HG03469 (cell line): ENCODE measurements around the gene NELL1.

Experiments used
- ATAC-seq: cut with Tn5 transposase; IDR thresholded peaks from one replicate; pipeline ENCODE4 v1.9.1; 2021; ENCODE audit warnings: mild to moderate bottlenecking, moderate library complexity, moderate number of reproducible peaks; ENCODE audit not compliant: unreplicated experiment

NELL1 gene

DNA sequence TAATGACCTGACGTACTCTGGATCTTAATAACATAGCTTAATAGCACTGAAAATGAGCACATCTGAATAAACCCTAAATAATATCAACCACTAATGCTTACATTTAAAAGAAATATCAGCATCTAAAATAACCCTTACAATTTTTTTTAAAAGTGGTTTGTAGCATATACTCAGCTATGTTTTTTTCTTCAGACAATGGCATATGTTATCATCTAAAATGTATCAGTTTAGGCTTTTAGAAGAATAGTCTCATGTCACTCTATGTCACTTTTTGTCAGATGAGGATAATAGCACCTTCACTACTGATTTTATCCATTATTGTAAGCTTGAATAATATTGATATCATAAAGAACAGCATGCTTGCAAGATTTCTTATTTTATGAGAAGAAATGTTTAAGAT lies 868.6 kb downstream of the NELL1 start:
- no peak for ATAC-seq

DNA sequence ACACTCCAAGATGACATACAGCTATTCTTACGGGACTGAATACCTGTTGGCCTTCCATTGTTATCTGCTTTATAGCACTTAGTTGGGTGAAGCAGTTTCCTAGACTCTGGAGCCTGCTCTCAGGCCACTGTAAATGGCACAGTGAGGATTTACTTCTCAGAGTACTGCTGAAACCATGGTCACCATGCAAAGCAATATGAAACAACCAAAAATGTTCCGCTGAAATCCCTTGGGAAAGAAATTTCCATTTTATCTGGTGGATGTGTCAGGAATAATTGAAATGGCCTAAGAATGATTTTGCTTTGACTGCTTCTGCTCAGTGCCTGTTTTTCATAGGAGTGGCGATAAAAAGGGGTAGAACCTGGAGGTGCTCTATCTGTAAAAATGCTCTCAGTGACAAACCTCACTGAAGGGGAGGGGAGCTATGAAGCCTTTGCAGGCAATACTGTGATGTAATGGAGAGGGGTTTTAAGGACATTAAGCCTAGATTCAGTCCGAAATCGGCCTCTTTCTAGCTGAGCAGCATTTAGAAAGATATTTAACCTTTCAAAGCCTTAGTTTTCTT lies 871.9 kb downstream of the NELL1 start:
- ATAC-seq, result no peak

DNA sequence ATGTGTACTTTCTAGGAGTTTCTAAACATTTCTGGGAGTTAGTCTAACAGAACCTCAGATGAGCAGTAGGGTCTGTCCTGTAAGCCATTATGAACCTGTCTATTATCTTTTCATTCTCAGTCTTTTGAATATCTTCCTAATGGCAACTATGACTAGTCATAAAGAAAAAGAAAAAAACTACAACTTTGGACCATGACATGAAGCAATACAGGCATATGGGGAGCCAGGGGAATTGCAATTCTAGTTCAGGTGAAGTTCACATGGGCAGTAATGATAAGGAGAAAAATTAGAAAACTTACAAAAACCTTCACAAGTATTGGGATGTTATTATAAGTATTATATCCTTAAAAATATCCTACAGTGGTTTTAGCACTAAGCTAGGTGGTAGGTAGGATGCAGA lies 874.5 kb downstream of the NELL1 start:
- no peak for ATAC-seq

DNA sequence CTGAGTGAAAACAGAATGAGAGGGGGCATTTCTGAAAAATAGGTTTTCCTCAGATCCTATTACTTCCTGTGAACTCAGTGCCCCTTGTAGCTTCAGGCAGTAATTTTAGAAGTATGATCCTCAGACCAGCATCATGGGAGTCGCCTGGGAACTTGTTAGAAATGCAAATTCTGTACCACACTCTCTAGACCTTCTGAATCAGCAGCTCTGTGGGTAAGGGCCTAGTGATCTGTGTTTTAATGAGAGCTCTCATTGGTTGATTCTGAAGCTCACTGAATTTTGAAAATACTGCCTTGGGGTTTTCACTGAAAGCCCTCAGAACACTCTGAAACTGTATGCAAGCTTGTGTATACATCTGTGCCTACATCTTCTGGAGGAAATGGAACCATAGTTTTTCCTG lies 876.3 kb downstream of the NELL1 start:
- ATAC-seq, result no peak

DNA sequence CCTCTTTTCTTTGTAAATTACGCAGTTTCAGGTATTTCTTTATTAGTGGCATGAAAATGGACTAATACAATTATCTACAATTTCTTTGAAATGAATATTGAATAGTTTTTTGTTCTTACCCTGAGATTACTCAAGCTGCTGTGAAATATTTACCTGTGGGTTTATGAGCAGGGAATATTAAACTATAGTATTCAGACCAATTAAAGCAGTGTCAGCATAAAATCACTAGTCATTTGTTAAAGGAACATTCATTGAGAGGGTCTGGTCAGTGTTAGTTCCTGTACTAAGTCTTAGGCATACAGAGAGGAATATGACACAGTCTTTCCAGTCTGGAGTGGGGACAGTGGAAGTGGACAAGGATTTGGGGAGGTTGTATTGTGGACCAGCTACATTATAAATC lies 877.3 kb downstream of the NELL1 start:
- no peak for ATAC-seq

DNA sequence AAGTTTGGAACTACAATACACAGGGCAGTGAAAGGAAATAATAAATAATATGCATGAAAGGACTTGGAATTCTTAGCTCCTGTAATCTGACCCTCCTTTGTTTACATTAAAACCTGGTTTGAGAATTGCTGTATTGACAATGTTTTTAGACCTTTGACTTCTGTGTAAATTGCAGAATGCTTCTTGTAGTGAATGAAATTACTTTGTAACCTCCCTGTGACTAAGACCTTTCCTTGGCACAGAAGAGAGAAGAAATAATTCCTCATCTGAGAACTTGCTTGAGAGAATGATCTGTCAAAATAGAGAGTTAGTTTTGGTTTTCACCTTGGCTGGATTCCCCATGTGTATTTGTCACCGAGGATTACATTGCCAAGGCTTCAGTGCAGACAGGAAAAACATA lies 883.5 kb downstream of the NELL1 start:
- ATAC-seq, result no peak

DNA sequence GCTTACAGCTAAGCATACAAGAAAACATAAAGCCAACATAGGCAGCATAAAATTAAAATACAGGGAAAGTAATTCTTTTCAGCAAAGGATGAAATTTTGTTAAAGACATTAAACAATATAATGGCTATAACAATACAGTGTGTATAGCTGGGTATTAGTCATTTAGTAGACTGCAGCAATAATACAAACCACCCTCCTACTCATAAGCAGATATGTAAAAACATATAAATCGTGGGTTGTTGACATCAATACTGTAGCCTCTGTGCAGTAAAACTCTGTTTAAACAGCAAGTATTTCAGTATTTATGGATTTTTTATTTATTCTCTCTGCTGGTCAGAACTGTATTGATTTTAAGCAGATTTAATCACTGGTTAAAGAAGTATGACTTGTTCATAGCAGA lies 884.4 kb downstream of the NELL1 start:
- ATAC-seq, result no peak

DNA sequence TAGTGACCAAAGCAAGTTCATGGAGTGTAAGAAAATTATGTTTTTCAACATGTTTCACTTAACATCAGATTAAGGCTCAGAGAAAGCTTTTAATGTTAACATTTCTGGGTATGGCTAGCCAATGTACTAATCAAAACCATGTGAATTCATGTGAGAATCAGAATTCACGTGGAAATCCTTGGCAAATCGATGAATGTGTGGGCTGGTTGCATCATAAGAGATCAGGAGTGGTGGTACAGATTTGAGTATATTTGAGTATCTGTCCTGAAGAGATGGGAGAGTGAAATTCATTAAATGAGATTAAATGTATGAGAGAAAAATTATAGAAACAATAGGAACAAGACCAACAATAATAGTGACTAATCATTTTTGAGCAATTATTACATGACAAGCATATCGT lies 884.9 kb downstream of the NELL1 start:
- no peak for ATAC-seq

DNA sequence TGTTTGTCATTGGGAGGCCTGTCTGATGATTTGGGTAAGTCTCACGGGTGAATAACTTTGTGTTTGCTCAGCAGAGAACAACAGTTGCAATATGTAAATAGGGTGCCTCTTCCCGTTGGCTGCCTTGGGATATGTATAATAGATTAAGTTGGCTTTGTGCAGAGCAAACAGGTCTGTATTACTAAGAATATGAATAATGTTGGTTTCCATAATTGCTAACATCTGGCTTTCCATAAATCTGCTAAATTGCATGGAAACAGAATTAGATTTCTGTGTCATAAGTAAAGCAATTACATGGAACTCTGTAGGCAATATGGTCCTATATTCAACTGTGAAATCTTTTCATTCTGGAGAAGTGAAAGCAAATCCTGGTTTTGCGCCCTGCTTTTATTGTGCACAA lies 887.5 kb downstream of the NELL1 start:
- ATAC-seq, result no peak

DNA sequence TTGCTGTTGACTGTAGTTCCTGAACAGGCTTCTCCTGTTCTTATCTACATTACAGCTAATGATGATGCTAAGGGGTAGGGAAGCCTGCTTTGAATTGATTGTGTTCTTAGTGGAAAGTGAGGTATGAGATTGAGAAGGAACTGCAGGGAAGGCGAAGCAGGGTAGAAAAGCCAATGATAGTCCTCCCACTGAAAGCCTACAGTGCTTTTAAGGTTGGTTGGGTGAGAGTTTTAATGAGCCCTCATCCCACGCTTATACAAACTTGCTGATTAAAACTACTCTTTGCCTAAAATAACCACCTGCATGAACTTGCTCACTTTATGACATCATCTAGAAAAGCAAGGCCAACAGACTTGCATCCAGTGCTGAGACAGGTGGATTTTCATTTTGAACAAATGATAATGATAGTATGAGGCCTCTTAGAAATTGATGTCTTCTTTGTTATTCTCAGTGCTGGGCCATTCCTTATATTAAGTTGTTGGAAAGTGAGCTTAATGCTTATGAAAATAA lies 891.1 kb downstream of the NELL1 start:
- no peak for ATAC-seq

DNA sequence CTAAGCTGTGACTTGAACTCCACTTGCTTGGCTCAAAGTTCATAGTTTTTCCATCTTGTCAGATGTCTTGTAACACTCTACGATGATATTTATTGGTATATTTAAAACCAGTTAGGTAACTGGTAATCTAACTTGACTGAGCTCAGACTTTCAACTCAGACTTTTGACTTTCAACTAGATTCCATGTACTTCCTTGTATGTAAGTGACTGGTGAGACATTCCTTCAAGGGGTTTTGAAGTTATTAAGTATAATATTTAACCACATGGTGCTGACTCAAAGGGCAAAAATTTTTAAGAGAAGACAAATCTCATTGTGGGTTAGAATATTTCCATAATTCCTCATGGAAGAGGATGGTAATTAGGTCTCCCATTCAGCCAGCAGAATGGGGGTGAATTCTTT lies 892.2 kb downstream of the NELL1 start:
- no peak for ATAC-seq

DNA sequence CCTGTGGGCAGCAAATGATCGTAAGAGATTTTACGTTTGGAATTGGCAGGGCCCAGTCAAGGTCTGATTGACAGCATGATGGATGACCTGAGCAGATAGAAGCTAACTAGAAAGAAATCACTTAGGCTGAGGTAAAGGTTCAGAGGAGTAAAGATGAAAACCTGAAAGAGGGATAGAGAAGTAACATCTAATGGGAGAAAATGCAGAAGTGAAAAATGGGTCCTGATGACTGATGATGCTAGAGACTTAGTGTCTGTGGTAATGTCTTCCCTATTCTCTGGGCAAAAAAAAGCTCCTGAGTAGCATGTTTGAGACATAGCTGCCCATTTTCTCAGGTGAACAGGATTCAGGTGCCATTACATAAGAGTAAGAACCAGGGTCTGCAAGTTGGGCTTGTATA lies 894.7 kb downstream of the NELL1 start:
- no peak for ATAC-seq

DNA sequence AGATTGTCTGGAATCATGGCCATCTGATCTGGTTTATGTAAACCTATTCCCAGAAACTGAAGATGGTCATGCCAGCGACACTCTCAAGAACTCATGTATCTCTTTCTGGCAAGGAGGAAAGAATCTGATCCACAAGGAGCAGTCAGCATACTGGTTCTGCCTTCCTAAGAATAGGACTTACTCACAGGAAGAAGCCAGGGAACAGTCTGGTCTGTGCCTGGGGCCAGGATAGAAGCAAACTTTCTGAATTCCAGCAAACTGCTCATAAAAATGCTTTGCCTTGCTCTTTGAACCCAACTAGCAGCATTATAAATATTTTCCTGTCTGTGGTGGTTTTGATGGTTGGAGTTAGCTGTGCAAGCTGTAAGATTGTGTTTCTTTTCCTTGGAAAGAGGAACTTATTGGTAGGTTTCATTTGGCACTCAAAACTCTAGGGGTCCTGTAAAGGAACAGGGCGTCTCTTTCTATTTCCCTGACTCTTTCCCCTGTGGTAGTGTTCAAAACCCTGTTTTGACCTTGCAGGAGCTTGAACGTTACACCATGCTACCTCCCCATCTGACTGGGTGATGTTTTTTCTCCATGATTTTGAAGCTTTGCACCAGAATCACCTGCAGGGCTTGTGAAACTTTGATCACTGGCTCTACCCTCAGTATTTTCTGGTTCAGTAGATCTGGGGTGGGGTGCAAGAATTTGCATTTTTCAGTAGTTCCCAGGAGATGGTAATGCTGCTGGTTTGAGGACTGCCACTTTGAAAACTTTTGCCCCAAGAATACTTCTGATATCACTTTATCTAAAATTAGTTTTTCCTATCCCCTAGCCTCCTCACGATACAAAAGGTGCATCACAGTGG lies 895.7 kb downstream of the NELL1 start:
- ATAC-seq, result no peak

DNA sequence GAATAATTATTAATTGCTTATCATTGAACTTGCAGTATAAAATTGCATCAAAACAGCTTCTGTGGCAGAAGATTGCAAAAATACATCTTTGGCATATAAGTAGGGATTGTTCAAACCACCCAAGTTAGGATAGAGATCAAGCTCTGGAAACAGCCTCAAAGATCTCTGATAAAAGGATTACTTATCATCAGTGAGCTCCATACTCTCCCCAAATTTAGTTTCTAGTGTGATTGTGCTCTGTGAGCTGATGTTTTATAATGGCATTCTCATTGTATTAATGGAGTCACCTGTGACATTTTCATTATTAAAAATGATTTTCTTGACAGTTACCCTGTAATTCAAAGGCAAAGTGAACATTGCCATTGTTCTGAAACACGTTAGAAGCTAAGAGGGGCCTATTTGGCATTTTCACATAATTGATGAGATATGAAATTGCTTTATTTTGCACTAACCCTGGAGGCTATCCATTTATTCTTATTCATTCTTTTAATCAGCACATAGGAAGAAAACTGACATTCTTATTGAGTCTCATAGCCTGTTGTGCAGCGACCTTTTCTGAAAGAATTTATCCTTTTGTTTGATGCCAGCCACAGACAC lies 897.2 kb downstream of the NELL1 start:
- no peak for ATAC-seq

DNA sequence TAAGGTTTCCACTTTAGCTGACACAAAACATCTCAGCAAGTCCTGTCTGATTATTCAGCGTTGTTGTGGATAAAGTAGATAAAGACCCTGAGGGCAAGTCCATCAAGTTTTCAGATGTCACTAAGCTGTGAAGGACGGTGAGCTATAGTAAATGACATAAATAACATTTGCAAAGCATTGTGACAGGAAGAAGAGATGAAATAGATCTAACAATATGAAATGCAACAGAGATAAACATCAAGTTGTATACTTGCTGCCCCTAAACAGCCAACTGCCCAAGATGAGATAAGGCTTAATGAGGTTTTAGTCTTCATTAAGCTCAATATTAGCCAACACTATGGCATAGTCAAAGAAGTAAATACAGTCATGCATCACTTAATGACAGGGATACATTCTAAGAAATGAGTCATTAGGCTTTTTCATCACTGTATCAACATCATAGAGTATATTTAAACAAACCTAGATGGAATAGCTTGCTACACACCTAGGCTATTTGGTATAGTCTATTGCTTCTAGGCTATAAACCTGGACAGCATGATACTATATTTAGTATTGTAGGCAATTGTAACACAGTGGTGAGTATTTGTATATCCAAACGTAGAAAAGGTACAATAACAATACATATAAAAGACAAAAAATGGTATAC lies 898.4 kb downstream of the NELL1 start:
- no peak for ATAC-seq

DNA sequence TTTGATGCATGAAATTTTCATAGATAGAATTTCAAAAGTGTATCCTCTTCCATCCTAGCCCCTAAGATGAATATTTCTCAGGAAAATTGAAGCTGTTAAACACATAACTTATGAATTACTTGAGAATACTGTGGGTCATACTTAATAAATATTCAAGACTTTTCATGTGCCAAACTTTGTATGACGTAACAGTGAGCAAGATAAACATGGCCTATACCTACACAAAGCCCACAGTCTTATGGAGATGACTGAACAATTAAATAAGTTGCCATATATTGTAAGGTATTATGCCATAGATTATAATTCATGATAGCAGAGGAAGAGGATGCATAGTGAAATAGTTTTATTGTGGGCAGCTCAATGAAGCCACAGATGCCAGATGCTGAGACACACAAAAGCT lies 902.8 kb downstream of the NELL1 start:
- ATAC-seq, result no peak

DNA sequence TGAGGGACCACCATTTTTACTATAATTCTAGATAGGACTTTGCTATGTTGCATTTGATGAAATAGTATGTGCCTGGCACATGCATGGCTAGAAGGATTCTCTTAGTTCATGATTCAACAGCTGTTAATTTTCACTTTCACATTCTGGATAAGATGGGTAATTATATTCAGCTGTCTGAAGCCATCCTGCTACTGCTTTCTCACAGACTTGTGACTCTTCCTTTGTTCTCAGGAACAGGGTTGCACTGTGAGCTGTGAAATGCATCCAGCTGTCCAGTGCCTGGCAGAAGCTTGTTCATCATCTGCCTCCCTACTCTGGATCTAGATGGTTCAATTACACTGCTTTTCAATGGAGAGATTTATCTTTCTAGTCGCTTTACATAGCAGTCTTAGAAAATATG lies 913.4 kb downstream of the NELL1 start:
- no peak for ATAC-seq

DNA sequence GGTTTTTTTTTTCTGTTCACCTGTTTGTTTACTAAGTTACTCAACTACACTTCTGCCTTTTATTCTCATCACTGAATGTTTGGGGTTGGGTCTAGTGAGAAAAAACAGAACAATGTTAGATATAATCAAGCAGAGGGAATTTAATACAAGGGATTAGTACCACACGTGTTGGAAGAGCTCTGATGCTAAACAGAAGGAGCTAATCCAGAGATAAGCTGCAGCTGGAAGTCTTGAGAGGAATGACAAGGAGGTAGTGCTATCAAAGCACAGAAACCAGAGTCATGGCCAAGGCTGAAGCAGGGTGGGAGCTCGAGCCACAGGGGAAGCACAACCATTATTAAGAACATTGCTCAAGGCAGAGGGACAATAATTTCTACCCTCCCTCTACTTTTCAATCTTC lies 919.4 kb downstream of the NELL1 start:
- ATAC-seq, result no peak

DNA sequence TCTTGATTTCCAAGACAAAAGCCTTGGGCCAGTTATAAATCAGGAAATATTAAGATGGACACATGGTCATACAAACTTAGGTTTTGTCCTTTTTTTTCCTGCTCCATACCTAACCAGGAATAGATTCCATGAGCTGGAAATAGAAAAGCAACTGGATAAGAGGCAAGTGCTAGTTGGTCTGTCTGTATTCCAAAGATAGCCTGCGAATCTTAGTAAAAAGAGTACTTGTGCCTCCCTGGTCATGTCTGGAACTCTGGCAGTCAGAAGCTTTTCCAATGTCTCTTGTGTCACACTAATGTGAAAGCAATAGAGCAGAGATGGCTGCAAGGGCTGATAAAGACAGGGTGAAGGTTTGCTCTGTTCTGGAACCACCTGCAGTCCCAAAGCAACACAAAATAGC lies 933.3 kb downstream of the NELL1 start:
- no peak for ATAC-seq

DNA sequence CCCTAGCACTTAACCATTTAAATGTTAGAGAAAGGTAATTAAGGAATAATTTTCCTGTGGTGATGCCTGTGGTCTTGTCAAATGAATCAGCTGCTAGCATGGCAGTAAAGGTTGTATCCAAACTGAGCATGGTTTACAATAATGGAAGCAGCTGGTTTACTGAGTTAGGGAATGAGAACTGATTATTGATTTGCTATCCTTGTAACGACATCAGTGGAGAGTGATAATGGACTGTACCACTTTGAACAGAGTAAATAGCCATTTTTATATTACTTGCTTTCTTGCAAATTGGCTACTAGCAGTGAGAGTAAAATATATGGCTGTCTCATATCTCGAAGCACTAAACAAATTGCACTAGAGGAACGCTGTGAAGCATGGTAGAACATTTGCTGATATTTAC lies 934.5 kb downstream of the NELL1 start:
- ATAC-seq, result no peak

DNA sequence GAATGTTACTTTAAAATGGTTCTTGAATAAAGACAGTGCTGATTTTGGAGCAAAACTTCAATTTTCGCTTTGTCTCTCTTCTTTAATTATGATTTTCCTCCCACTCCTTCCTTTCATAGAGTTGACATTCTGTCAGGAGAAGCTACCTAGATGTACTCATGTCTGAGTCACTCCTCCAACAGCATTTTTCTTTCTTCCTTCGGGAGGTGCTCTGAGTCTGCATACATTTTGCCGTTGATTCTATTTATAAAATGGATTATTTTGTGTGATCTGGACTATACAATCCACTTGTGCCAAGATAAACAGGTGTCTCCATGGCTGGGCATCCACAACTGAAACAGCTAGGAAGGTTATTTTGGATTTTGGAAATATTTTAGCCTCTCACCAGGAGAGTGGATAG lies 935.2 kb downstream of the NELL1 start:
- no peak for ATAC-seq

DNA sequence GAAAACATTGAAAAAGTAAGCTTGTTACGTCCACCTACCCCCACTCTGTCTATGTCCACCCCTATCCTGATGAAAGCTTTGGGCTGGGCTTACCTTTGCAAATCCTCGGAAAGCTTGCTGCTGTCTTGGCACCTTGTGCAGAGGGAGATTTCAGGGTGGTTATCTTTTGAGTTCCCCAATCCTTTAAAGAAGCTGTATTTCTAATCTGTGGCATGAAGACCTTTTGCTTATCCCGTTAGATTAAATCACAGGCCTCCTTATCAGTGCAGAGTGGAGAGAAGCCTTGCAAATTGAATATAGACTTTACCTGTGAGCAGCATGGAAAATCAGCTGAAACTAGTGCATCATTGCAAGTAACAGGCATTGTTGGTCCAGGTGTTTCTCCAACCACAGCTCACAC lies 942.9 kb downstream of the NELL1 start:
- no peak for ATAC-seq
